Mucosa of stomach (tissue), 1 donor: ENCODE measurements around the gene PRDX3.
A peak's percentile ranks its signal among the peaks of the same experiment; 100 is the strongest.

Source experiments
- H3K27me3 ChIP-seq: one replicate; pipeline ENCODE4 v1.7.0; 2013; ENCODE audit warnings: mild to moderate bottlenecking, low read length; ENCODE audit not compliant: control insufficient read depth, insufficient read depth
- H3K36me3 ChIP-seq: one replicate; pipeline ENCODE4 v1.7.0; 2013; ENCODE audit warnings: low read length; ENCODE audit not compliant: control insufficient read depth, insufficient read depth
- H3K4me1 ChIP-seq: one replicate; pipeline ENCODE4 v1.7.0; 2013; ENCODE audit warnings: mild to moderate bottlenecking, low read length; ENCODE audit not compliant: control insufficient read depth, insufficient read depth
- H3K4me3 ChIP-seq: one replicate; pipeline ENCODE4 v1.7.0; 2013; ENCODE audit warnings: low read length
- H3K9ac ChIP-seq: one replicate; pipeline ENCODE4 v1.7.0; 2013; ENCODE audit warnings: mild to moderate bottlenecking, low read length, moderate library complexity
- H3K9me3 ChIP-seq: one replicate; pipeline ENCODE4 v1.7.0; 2013; ENCODE audit warnings: mild to moderate bottlenecking, low read length, moderate library complexity; ENCODE audit not compliant: control insufficient read depth
- donor health status: Pancreatic carcinoma.

Gene PRDX3

DNA sequence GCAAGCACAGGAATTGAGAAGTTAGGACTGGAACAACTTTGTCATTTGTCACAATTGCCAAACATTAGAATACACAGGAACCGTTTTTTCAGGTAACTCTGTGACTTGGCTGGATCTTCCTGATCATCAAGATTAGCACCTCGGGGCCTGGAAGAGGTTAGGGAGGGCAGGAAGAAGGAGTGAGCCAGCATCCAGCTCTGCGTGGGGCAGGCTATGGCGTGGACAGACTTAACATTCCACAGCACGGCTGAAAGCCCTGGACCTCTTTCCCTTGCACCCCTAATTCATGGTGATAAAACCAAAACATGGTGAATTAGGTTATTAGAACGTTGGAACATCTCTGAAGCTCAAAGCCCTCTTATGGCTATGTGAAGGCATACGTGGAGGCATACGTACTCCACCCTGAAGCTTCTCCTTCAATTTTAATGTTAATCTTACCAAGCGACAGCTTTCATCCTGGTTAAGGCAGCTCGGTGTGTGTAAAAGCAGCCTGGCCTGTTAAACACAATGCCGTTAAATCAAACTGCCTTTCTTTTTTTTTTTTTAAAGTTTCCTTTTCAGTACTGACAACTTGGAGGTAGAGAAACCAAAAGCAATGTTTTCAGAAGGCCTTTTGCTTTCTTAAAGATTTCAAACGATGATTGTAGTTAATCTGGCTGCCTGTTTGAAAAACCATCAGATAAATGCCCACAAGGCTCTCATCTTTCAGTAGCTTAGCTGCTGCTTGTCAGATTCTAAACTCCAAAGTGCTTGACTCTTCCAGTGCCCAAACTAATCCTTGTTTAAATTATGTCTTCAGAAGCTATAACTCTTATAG lies 33.2 kb upstream of the PRDX3 start:
- H3K4me1 ChIP-seq, result peaks cover 26% of the 10 kb centered on the region
- H3K9me3 ChIP-seq, result no peaks in the 10 kb centered on the region
- no peak overlapping the region for H3K4me3 ChIP-seq
- no peaks in the 10 kb centered on the region for H3K27me3 ChIP-seq
- no peaks in the 10 kb centered on the region for H3K36me3 ChIP-seq
- H3K9ac ChIP-seq, result peak overlapping the region; percentile 40

DNA sequence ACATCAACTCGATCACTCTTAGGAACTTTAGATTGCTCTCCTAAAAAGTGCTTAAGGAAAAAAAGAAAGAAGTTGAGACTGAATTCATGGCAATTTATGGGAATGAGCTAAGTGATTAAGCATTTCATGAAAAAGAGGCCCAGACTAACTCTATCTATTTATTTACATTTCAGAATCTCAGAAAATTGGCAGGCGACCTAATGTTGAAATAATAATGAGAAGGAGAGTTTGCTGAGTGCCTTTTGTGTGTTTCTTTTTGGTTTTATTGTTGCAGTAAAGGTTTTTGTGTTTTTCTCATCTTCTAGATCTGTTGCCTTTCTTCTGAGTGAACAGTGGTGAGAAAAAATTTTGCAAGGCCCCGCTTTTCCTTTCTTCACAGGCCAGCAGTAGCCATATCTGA lies 32.6 kb upstream of the PRDX3 start:
- H3K36me3 ChIP-seq, result no peaks in the 10 kb centered on the region
- peak overlapping the region; percentile 42 for H3K9ac ChIP-seq
- H3K4me1 ChIP-seq, result peaks cover 30% of the 10 kb centered on the region
- H3K9me3 ChIP-seq, result no peaks in the 10 kb centered on the region
- H3K4me3 ChIP-seq, result no peak overlapping the region
- no peaks in the 10 kb centered on the region for H3K27me3 ChIP-seq

DNA sequence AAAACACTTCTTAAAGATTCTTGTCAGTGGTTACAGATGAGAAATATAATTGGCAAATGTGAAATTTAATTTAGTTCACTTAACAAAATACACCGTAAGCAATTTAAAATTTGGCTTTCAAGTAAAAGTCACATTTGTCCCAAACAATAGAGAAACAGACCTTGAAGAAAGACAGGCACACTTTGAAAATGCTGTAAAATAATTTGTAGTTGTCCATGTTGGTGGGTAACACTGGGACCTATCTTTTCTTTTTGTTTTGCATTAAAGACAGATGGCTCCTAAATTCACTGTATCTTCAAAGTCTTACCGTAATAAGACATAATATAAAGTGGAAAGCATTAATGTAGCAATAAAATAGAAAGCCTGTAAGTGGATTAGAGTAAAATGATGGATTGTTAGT lies 32.0 kb upstream of the PRDX3 start:
- H3K4me3 ChIP-seq, result no peak overlapping the region
- H3K27me3 ChIP-seq, result no peaks in the 10 kb centered on the region
- no peaks in the 10 kb centered on the region for H3K9me3 ChIP-seq
- no peaks in the 10 kb centered on the region for H3K36me3 ChIP-seq
- H3K9ac ChIP-seq, result peak overlapping the region; percentile 42
- peaks cover 36% of the 10 kb centered on the region for H3K4me1 ChIP-seq

DNA sequence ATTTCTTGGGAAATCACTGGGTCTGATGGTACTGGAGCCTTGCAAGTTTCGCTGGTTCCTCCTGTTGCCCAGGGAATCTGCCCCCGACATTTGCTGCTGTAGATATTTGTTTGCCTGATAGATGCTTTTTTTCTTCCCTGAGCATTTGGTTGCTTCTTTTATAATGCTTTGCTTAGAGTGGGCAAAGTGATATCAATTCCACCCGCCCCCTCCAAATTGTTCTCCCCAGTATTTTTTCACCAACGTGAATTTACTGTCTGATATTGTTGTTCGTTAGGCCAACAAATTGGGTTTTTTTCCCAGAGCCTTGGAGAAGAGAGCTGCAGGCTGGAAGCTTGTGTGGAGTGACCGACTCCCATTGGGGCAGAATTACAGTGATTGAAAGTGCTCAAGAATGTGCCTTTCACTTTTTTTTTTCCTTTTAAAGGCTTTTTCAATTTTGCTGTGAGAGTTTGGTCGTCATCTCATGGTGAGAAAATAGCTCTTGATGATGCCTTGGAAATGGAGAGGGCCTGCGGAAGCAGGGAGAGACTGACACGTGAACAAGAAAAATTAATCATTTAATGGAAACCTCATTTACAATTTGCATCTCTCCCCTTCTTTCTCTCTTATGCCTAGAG lies 31.2 kb upstream of the PRDX3 start:
- no peaks in the 10 kb centered on the region for H3K9me3 ChIP-seq
- peaks cover 37% of the 10 kb centered on the region for H3K4me1 ChIP-seq
- H3K4me3 ChIP-seq, result peak overlapping the region; percentile 94
- H3K27me3 ChIP-seq, result no peaks in the 10 kb centered on the region
- H3K36me3 ChIP-seq, result no peaks in the 10 kb centered on the region
- peak overlapping the region; percentile 80 for H3K9ac ChIP-seq

DNA sequence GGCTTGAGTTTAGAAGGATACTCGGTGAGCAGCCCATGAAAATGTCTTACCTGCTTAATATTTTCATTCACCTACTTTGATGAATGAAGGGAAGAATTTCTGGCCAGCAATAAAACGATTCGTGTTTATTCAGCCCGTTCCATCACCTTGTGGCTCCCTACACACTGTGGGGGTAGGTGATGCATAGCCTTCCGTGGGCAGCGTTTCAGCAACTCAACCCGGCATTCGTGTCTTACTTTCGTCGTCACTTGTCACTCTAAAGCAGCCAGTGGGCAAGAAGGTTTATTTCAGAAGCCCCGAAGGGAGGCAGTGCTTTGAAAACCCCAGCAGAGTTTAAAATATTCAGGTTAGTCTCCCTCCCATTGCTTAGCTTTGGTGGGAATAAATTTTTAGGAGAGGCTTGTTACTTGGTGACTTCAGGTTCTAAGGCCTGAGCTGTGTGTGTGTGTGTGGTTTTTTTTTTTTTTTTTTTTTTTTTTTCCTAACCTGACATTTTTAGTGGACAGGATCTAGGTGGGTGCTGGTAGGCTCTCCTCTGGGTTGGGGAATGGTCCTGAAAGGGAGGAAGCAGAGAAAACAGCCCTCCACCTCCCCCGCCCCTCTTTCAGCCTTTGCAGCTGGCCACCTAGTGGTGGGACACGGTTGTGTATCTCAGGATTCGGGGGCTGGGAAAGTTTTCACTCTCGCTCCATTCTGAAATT lies 30.6 kb upstream of the PRDX3 start:
- peak overlapping the region; percentile 94 for H3K4me3 ChIP-seq
- no peaks in the 10 kb centered on the region for H3K27me3 ChIP-seq
- H3K9me3 ChIP-seq, result no peaks in the 10 kb centered on the region
- H3K9ac ChIP-seq, result peak overlapping the region; percentile 80
- H3K36me3 ChIP-seq, result no peaks in the 10 kb centered on the region
- peaks cover 37% of the 10 kb centered on the region for H3K4me1 ChIP-seq

DNA sequence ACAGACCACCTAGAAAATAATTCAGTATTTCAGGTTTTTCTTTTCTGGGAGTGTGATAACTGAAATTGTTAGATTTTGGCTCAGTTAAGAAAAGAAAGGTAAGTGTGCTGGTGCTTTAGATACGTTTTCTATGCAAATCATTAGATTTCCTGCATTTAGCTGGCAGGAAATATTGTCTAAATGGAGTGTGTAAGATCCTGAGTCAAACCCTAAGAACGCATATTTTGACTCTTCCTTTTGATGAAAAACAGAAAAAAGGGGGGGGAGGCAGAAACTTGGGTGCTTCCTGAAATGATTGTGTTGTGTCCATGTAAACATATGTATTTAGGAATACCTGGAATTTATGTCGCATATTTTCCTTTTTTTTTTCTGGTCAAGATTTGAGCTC lies 29.9 kb upstream of the PRDX3 start:
- peak overlapping the region; percentile 80 for H3K9ac ChIP-seq
- H3K4me1 ChIP-seq, result peaks cover 37% of the 10 kb centered on the region
- peak overlapping the region; percentile 94 for H3K4me3 ChIP-seq
- no peaks in the 10 kb centered on the region for H3K9me3 ChIP-seq
- no peaks in the 10 kb centered on the region for H3K36me3 ChIP-seq
- no peaks in the 10 kb centered on the region for H3K27me3 ChIP-seq

DNA sequence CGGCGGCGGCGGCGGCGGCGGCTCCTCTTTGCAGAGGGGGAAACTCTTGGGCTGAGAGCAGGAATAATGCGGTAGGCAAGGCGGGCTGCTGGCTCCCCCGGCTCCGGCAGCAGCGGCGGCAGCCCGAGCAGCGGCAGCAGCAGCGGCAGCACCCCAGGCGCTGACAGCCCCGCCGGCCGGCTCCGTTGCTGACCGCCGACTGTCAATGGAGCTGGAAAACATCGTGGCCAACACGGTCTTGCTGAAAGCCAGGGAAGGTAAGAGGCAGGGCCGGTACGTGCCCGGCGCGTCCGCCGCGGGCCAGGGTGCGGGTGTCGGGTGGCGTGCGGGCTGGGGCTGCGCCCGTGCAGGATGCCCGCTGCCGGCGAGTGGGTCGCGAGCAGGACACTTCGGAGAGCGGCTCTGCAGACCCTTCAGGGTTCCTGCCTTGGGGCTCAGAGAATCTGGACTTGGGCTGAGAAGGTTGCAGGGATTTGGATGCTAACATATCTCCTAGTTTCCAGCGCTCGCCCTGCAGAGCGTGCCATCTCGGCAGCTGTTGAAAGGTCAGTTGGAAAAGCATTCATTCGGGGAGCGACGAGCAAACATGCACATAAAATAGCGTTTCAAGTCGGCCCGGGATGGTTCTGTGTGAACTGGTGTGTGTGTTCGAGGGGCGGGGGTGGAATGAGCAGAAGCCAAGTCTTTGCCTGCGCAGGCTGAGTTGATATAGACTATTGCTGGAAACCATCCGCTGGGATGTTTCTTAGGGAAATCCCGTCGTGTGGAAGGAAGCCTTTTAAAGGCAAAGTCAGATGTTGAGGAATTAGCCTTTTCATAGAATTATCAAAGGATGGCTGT lies 29.3 kb upstream of the PRDX3 start:
- H3K36me3 ChIP-seq, result no peaks in the 10 kb centered on the region
- H3K27me3 ChIP-seq, result no peaks in the 10 kb centered on the region
- peaks cover 36% of the 10 kb centered on the region for H3K4me1 ChIP-seq
- H3K9me3 ChIP-seq, result no peaks in the 10 kb centered on the region
- H3K9ac ChIP-seq, result peak overlapping the region; percentile 80
- H3K4me3 ChIP-seq, result peak overlapping the region; percentile 94

DNA sequence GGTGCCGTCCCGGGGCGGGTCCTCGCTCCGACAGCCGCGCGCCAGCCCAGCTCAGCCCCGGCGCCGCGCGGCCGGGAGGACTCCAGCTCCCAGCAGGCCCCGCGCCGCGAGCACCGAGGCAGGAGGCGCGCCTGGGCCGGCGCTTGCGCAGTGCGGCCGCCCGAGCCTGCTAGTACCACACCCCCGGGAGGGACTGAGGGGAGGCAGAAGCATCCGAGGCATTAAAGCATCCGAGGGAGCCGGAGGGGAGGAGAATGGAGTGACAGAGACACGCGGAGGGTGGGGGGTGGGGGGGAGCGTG lies 28.7 kb upstream of the PRDX3 start, which contains the start of gene GRK5:
TSS of gene GRK5 (plus strand) at position 206 of the 301 bp plus-strand sequence. CDS start 347 bp downstream, outside the sequence.
- Histone ChIP-seq H3K36me3 (no peaks in the 10 kb centered on the region), H3K4me1 (peaks cover 30% of the 10 kb centered on the region), H3K4me3 (peak within 1 kb of the TSS; percentile 94), H3K9ac (peak within 1 kb of the TSS; percentile 80), H3K9me3 (no peaks in the 10 kb centered on the region), H3K27me3 (no peaks in the 10 kb centered on the region)

DNA sequence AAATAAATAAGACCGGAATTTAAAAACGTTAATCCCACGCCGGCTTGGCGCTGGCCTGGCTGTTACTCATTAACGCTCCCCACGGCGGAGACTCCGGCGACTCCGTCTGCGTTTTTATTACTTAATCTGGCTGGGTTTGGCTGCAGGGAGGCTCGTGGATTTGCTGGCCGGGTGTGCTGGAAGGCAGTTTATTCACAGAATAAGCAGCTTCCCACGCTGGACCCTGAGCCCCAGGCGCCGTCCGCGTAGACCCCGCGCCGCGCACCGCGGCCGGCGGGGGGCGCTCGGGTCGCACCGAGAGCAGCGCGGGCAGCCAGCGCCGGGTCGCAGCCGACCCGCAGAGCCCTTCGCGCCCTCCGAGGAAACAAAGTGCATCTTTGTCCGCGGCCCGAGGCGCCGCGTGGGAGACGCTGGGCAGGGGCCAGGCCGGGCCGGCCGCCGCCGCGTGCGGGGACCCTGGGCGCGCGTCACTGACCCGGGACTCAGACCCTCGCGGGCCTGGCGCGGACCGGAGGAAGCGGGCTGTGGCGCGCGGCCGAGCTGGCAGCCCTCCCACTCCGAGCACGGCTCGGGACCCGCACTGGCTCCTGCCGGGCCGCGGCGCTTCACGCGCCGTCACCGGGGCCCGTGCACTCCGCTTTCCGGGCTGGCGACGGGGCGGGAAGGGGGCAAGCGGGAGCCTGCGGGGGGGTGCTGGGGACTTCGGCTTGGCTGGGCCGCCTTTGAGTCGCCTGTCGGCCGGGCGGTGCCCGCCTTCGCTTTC lies 28.2 kb upstream of the PRDX3 start:
- Histone ChIP-seq H3K9me3 (no peaks in the 10 kb centered on the region), H3K27me3 (no peaks in the 10 kb centered on the region), H3K4me3 (peak overlapping the region; percentile 60), H3K36me3 (no peaks in the 10 kb centered on the region), H3K9ac (peak overlapping the region; percentile 72), H3K4me1 (peaks cover 24% of the 10 kb centered on the region)

DNA sequence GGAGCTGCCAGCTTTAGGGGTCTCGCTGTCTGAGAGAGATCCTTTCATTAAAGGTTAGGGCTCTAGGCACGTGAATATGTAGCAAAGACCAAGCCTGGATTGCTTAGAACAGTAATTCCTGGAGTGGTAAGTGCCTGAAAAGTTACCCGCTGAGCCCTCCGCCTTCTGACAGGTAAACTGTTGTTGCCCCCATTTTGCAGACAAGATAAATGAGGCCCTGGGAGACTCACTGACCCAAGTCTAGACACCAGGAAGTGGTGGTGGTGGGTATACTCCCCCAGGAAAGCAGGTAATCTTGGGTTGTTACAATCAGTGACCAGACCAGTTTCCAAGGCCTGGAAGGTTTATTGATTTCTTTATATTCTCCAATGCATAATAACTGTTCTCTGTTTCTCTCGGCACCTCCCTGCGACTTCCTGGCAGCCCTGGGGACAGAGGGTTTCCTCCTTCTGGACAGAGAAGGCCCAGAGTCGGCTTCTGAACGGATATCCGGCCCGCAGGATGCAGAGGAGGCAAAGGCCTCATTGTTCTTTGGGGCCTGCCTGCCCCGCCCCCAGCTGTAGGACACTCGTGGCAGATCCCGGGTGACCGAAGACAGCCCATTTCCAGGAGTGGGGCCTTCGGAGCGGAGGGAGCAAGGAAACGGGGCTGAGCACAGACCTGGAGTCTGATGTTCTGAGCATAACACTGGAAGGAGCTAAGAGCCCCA lies 27.4 kb upstream of the PRDX3 start:
- Histone ChIP-seq H3K4me1 (peaks cover 18% of the 10 kb centered on the region), H3K9ac (peak overlapping the region; percentile 72), H3K36me3 (no peaks in the 10 kb centered on the region), H3K9me3 (no peaks in the 10 kb centered on the region), H3K4me3 (peak overlapping the region; percentile 60), H3K27me3 (no peaks in the 10 kb centered on the region)

DNA sequence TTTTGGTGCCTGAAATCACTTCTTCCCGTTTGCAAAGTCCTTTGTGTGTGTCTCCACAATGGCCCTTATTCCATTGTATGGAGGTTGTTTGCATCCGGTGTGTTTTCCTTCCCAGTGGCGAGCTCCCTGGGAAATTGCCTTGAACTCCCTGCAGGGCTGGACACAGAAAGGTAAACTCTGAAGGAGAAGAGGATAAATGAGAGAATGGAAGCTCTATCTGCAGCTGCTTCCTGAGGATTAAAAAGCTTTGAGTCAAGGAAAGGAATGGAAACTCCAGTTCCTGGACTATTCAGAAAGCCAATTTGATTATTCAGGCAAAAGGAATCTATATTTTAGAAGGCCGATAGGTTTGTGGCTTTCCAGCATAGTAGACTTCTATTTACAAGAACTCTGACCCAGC lies 24.4 kb upstream of the PRDX3 start:
- Histone ChIP-seq H3K36me3 (no peaks in the 10 kb centered on the region), H3K4me3 (no peak overlapping the region), H3K4me1 (peaks cover 11% of the 10 kb centered on the region), H3K27me3 (no peaks in the 10 kb centered on the region), H3K9me3 (no peaks in the 10 kb centered on the region), H3K9ac (no peak overlapping the region)
